Gastroesophageal sphincter (tissue), 4 donors: ENCODE results near the gene KLHDC7A. TPM values are rescaled to one million over a fixed set of nuclear protein-coding genes. Genes with fewer than 3 reads are reported as not detected.

Source experiments
- ATAC-seq: fragments of 150-250 bp; one replicate; pipeline ENCODE4 v1.9.1; 2016; ENCODE audit warnings: mild to moderate bottlenecking, moderate library complexity
- H3K27ac ChIP-seq, 4 donors: fragments of 200-600 bp; sonication (generic) in 3 of 4; 1 replicate in 3 of 4; 2 replicates in 1 of 4; pipeline ENCODE4 v1.5.1; 2016 to 2019
- H3K27me3 ChIP-seq: fragments of 200-600 bp; sonication (generic); one replicate; pipeline ENCODE4 v1.5.1; 2019
- H3K36me3 ChIP-seq, 2 donors: fragments of 200-600 bp; sonication (generic); one replicate each; pipeline ENCODE4 v1.5.1; 2019; ENCODE audit warnings: control low read depth in 1 of 2
- H3K4me1 ChIP-seq, 3 donors: fragments of 200-600 bp; sonication (generic); 1 replicate in 2 of 3; 2 replicates in 1 of 3; pipeline ENCODE4 v1.5.1; 2016 to 2019; ENCODE audit warnings: control low read depth in 2 of 3
- H3K4me3 ChIP-seq, 2 donors: fragments of 200-600 bp; sonication (generic); one replicate each; pipeline ENCODE4 v1.5.1; 2019; ENCODE audit warnings: mild to moderate bottlenecking in 1 of 2, moderate library complexity in 1 of 2
- H3K9me3 ChIP-seq, 3 donors: fragments of 200-600 bp; sonication (generic); one replicate each; pipeline ENCODE4 v1.5.1; 2017 to 2019; ENCODE audit warnings: control low read depth in 2 of 3
- CTCF ChIP-seq, 4 experiments: fragments of 200-600 bp in 2 of 4; fragments of 450-650 bp in 2 of 4; sonication (generic) in 1 of 4; IDR thresholded peaks; one replicate each; pipeline ENCODE4 v1.5.1; 2017 to 2019; ENCODE audit warnings: antibody characterized with exemption in 4 of 4, mild to moderate bottlenecking in 2 of 4, moderate library complexity in 2 of 4
- EP300 ChIP-seq: sonication (generic); formaldehyde crosslinking; IDR thresholded peaks from one replicate; pipeline ENCODE4 v1.6.1; 2017; ENCODE audit warnings: antibody characterized with exemption, mild to moderate bottlenecking
- POLR2A ChIP-seq, 2 donors: fragments of 450-650 bp; IDR thresholded peaks; one replicate each; pipeline ENCODE4 v1.6.1; 2017; ENCODE audit warnings: antibody characterized with exemption in 2 of 2, mild to moderate bottlenecking in 2 of 2, moderate library complexity in 1 of 2
- POLR2AphosphoS5 ChIP-seq: sonication (generic); formaldehyde crosslinking; IDR thresholded peaks from one replicate; pipeline ENCODE4 v1.6.1; 2017; ENCODE audit warnings: antibody characterized with exemption
- WGBS, 2 donors: methylation state at CpG; one replicate each; pipeline ENCODE4 v1.1.5; 2018; ENCODE audit warnings: low coverage in 1 of 2; 5-methylcytosine and 5-hydroxymethylcytosine counted together
- total RNA-seq, 4 donors: library from RNA; depleted of rRNA; stranded (reverse); fragments of >200 nt; gene quantifications; one replicate each; pipeline ENCODE4 v1.1.0, GENCODE V29; 2016

KLHDC7A gene
- total RNA-seq, 4 donors from 2014 or later = 0.22 TPM; not detected in 3

- no peaks in the 10 kb centered on the region for H3K4me1 ChIP-seq
- 89 to 90% methylated on average over 1 of the region's 1 CpG for WGBS, 2 donors
- TF ChIP-seq EP300 (no peak), CTCF (IDR thresholded peaks at IDR 0.05) (no peak), POLR2AphosphoS5 (no peak), POLR2A (IDR thresholded peaks at IDR 0.05) (no peak)
- H3K27me3 ChIP-seq = peaks cover 38% of the 10 kb centered on the region
- H3K36me3 ChIP-seq = no peaks in the 10 kb centered on the region
- no peak overlapping the region for H3K27ac ChIP-seq
- peaks cover 0 to 9% (median 0%) of the 10 kb centered on the region in 3 donors for H3K9me3 ChIP-seq
- H3K4me3 ChIP-seq = no peak overlapping the region
- ATAC-seq = no peak
These were observed 15.3 kb downstream of the KLHDC7A start for GRCh38 chr1:18496056-18496455.

GRCh38 chr1:18496497-18497235 lies 15.9 kb downstream of the KLHDC7A start:
- 84 to 95% methylated on average over 2 to 7 of the region's 8 CpGs for WGBS, 2 donors
- TF ChIP-seq EP300 (no peak), POLR2A (IDR thresholded peaks at IDR 0.05) (no peak), POLR2AphosphoS5 (no peak), CTCF (IDR thresholded peaks at IDR 0.05) (no peak)
- no peaks in the 10 kb centered on the region for H3K4me1 ChIP-seq

GRCh38 chr1:18501833-18502232 lies 21.1 kb downstream of the KLHDC7A start:
- Histone ChIP-seq H3K36me3 (no peaks in the 10 kb centered on the region), H3K4me1 (no peaks in the 10 kb centered on the region), H3K4me3 (no peak overlapping the region), H3K27me3 (peaks cover 39% of the 10 kb centered on the region), H3K27ac (no peak overlapping the region), H3K9me3 (peaks cover 0 to 6% (median 0%) of the 10 kb centered on the region in 3 donors)
- ATAC-seq = no peak
- WGBS, 2 donors = 69 to 79% methylated on average over 3 to 4 of the region's 4 CpGs
- TF ChIP-seq EP300 (no peak), POLR2A (IDR thresholded peaks at IDR 0.05) (no peak), CTCF (IDR thresholded peaks at IDR 0.05) (no peak), POLR2AphosphoS5 (no peak)

More at GRCh38 chr1:18496497-18497235, 15.9 kb downstream of the KLHDC7A start:
- Histone ChIP-seq H3K4me3 (no peak overlapping the region), H3K27me3 (peaks cover 44% of the 10 kb centered on the region), H3K36me3 (no peaks in the 10 kb centered on the region), H3K27ac (no peak overlapping the region), H3K9me3 (peaks cover 0 to 9% (median 0%) of the 10 kb centered on the region in 3 donors)
- ATAC-seq = no peak

GRCh38 chr1:18504609-18505008 lies 23.9 kb downstream of the KLHDC7A start:
- ATAC-seq = no peak
- TF ChIP-seq POLR2AphosphoS5 = no peak
- no peak for TF ChIP-seq EP300
- TF ChIP-seq CTCF (IDR thresholded peaks at IDR 0.05) = no peak
- TF ChIP-seq POLR2A (IDR thresholded peaks at IDR 0.05) = no peak
- Histone ChIP-seq H3K27ac (no peak overlapping the region), H3K4me3 (no peak overlapping the region), H3K9me3 (peaks cover 0 to 19% (median 0%) of the 10 kb centered on the region in 3 donors), H3K4me1 (no peaks in the 10 kb centered on the region), H3K36me3 (no peaks in the 10 kb centered on the region), H3K27me3 (peaks cover 30% of the 10 kb centered on the region)
- 67 to 73% methylated on average over 3 of the region's 3 CpGs for WGBS, 2 donors

- no peaks in the 10 kb centered on the region for H3K4me1 ChIP-seq
- no peak overlapping the region for H3K27ac ChIP-seq
- no peak overlapping the region for H3K4me3 ChIP-seq
- ATAC-seq = no peak
- H3K27me3 ChIP-seq = peaks cover 27% of the 10 kb centered on the region
- TF ChIP-seq POLR2AphosphoS5 = no peak
- TF ChIP-seq CTCF (IDR thresholded peaks at IDR 0.05) = no peak
- TF ChIP-seq POLR2A (IDR thresholded peaks at IDR 0.05) = no peak
- TF ChIP-seq EP300 = no peak
- peaks cover 0 to 19% (median 0%) of the 10 kb centered on the region in 3 donors for H3K9me3 ChIP-seq
- H3K36me3 ChIP-seq = no peaks in the 10 kb centered on the region
These were observed 24.9 kb downstream of the KLHDC7A start for GRCh38 chr1:18505666-18506065.
